Skeletal muscle tissue (tissue), 4 donors: Measurements from ENCODE around the gene AKAP8L. TPM values are rescaled to one million over a fixed set of nuclear protein-coding genes. Genes with fewer than 3 reads are reported as not detected.
A peak's percentile ranks its signal among the peaks of the same experiment; 100 is the strongest.

Source experiments
- H3K27ac ChIP-seq: one replicate; pipeline ENCODE4 v1.7.0; 2013; ENCODE audit warnings: mild to moderate bottlenecking, low read depth, low read length, inconsistent platforms
- H3K27me3 ChIP-seq, 3 donors: one replicate each; pipeline ENCODE4 v1.7.0; 2013; ENCODE audit warnings: low read length in 3 of 3; ENCODE audit not compliant: control insufficient read depth in 3 of 3, insufficient read depth in 3 of 3
- H3K36me3 ChIP-seq, 3 donors: one replicate each; pipeline ENCODE4 v1.7.0; 2013; ENCODE audit warnings: low read length in 3 of 3; ENCODE audit not compliant: control insufficient read depth in 3 of 3, insufficient read depth in 3 of 3
- H3K4me1 ChIP-seq, 3 donors: one replicate each; pipeline ENCODE4 v1.7.0; 2013; ENCODE audit warnings: low read length in 3 of 3, mild to moderate bottlenecking in 3 of 3; ENCODE audit not compliant: control insufficient read depth in 3 of 3, insufficient read depth in 3 of 3
- H3K4me3 ChIP-seq, 3 donors: one replicate each; pipeline ENCODE4 v1.7.0; 2013; ENCODE audit warnings: low read length in 3 of 3
- H3K9ac ChIP-seq, 3 donors: one replicate each; pipeline ENCODE4 v1.7.0; 2013; ENCODE audit warnings: low read length in 3 of 3, mild to moderate bottlenecking in 3 of 3, moderate library complexity in 2 of 3, low read depth in 1 of 3
- H3K9me3 ChIP-seq, 3 donors: one replicate each; pipeline ENCODE4 v1.7.0; 2013; ENCODE audit warnings: low read length in 3 of 3; ENCODE audit not compliant: control insufficient read depth in 3 of 3
- total RNA-seq: library from RNA; depleted of rRNA; stranded (reverse); fragments of >200 nt; gene quantifications from one replicate; pipeline ENCODE4 v1.2.3, GENCODE V29; 2014
- donor health status: Osteomylitis.

Gene AKAP8L
- total RNA-seq, 1 donor from 2014 or later = 39.1 TPM

GRCh38 chr19:15373644-15374043 is 45.1 kb downstream of the AKAP8L start:
- Histone ChIP-seq H3K27me3 (no peaks in the 10 kb centered on the region), H3K9ac (peak overlapping the region in 1 of 3 donors; percentile 81), H3K36me3 (peaks cover 33 to 47% (median 44%) of the 10 kb centered on the region in 3 donors), H3K27ac (peak overlapping the region; percentile 73), H3K4me3 (no peak overlapping the region), H3K4me1 (peaks cover 41 to 46% (median 44%) of the 10 kb centered on the region in 3 donors), H3K9me3 (no peaks in the 10 kb centered on the region)

- Histone ChIP-seq H3K27ac (no peak overlapping the region), H3K9me3 (no peaks in the 10 kb centered on the region), H3K27me3 (no peaks in the 10 kb centered on the region), H3K9ac (no peak overlapping the region), H3K4me3 (no peak overlapping the region), H3K4me1 (peaks cover 33 to 42% (median 38%) of the 10 kb centered on the region in 3 donors), H3K36me3 (peaks cover 41 to 54% (median 52%) of the 10 kb centered on the region in 3 donors)
Observed at GRCh38 chr19:15372891-15373301, 45.9 kb downstream of the AKAP8L start.

- Histone ChIP-seq H3K4me1 (peaks cover 29 to 41% (median 34%) of the 10 kb centered on the region in 3 donors), H3K36me3 (peaks cover 45 to 57% (median 56%) of the 10 kb centered on the region in 3 donors)
Observed at GRCh38 chr19:15372470-15372869, 46.3 kb downstream of the AKAP8L start.

GRCh38 chr19:15371786-15372380 is 46.9 kb downstream of the AKAP8L start:
- Histone ChIP-seq H3K27me3 (no peaks in the 10 kb centered on the region), H3K9ac (no peak overlapping the region), H3K9me3 (no peaks in the 10 kb centered on the region), H3K27ac (no peak overlapping the region), H3K36me3 (peaks cover 51 to 61% (median 59%) of the 10 kb centered on the region in 3 donors), H3K4me1 (peaks cover 23 to 36% (median 28%) of the 10 kb centered on the region in 3 donors), H3K4me3 (no peak overlapping the region)

More at GRCh38 chr19:15372470-15372869, 46.3 kb downstream of the AKAP8L start:
- H3K27me3 ChIP-seq = no peaks in the 10 kb centered on the region
- H3K27ac ChIP-seq = no peak overlapping the region
- no peak overlapping the region for H3K9ac ChIP-seq
- no peak overlapping the region for H3K4me3 ChIP-seq
- no peaks in the 10 kb centered on the region for H3K9me3 ChIP-seq

- peaks cover 20 to 32% (median 24%) of the 10 kb centered on the region in 3 donors for H3K4me1 ChIP-seq
- peaks cover 52 to 64% (median 59%) of the 10 kb centered on the region in 3 donors for H3K36me3 ChIP-seq
Observed at GRCh38 chr19:15371119-15371518, 47.7 kb downstream of the AKAP8L start.

GRCh38 chr19:15369594-15369891 is 49.2 kb downstream of the AKAP8L start:
- H3K4me3 ChIP-seq = no peak overlapping the region
- peaks cover 8 to 20% (median 9%) of the 10 kb centered on the region in 3 donors for H3K4me1 ChIP-seq
- H3K9me3 ChIP-seq = no peaks in the 10 kb centered on the region
- no peak overlapping the region for H3K27ac ChIP-seq
- H3K36me3 ChIP-seq = peaks cover 62 to 74% (median 68%) of the 10 kb centered on the region in 3 donors
- H3K27me3 ChIP-seq = no peaks in the 10 kb centered on the region
- H3K9ac ChIP-seq = no peak overlapping the region

More at GRCh38 chr19:15371119-15371518, 47.7 kb downstream of the AKAP8L start:
- Histone ChIP-seq H3K4me3 (no peak overlapping the region), H3K27me3 (no peaks in the 10 kb centered on the region), H3K9ac (no peak overlapping the region), H3K9me3 (no peaks in the 10 kb centered on the region), H3K27ac (no peak overlapping the region)

- H3K27ac ChIP-seq = no peak overlapping the region
- no peaks in the 10 kb centered on the region for H3K9me3 ChIP-seq
- no peak overlapping the region for H3K4me3 ChIP-seq
- peaks cover 3 to 15% (median 3%) of the 10 kb centered on the region in 3 donors for H3K4me1 ChIP-seq
- H3K36me3 ChIP-seq = peaks cover 62 to 74% (median 68%) of the 10 kb centered on the region in 3 donors
- no peak overlapping the region for H3K9ac ChIP-seq
- no peaks in the 10 kb centered on the region for H3K27me3 ChIP-seq
Observed at GRCh38 chr19:15368798-15369593, 49.8 kb downstream of the AKAP8L start.

- Histone ChIP-seq H3K9ac (no peak overlapping the region), H3K4me3 (no peak overlapping the region), H3K36me3 (peaks cover 62 to 67% (median 64%) of the 10 kb centered on the region in 3 donors), H3K4me1 (peaks cover 0 to 9% (median 0%) of the 10 kb centered on the region in 3 donors), H3K27ac (no peak overlapping the region), H3K9me3 (no peaks in the 10 kb centered on the region), H3K27me3 (no peaks in the 10 kb centered on the region)
Observed at GRCh38 chr19:15368051-15368632, 50.6 kb downstream of the AKAP8L start.

GRCh38 chr19:15367439-15367838 is 51.3 kb downstream of the AKAP8L start:
- no peak overlapping the region for H3K4me3 ChIP-seq
- H3K9ac ChIP-seq = no peak overlapping the region
- peaks cover 57 to 62% (median 60%) of the 10 kb centered on the region in 3 donors for H3K36me3 ChIP-seq
- H3K27ac ChIP-seq = no peak overlapping the region
- no peaks in the 10 kb centered on the region for H3K9me3 ChIP-seq
- peaks cover 0 to 9% (median 0%) of the 10 kb centered on the region in 3 donors for H3K4me1 ChIP-seq
- no peaks in the 10 kb centered on the region for H3K27me3 ChIP-seq

- no peak overlapping the region for H3K9ac ChIP-seq
- no peaks in the 10 kb centered on the region for H3K27me3 ChIP-seq
- H3K4me1 ChIP-seq = peaks cover 0 to 5% (median 0%) of the 10 kb centered on the region in 3 donors
- H3K9me3 ChIP-seq = no peaks in the 10 kb centered on the region
- H3K27ac ChIP-seq = no peak overlapping the region
- no peak overlapping the region for H3K4me3 ChIP-seq
- peaks cover 58 to 63% (median 60%) of the 10 kb centered on the region in 3 donors for H3K36me3 ChIP-seq
Observed at GRCh38 chr19:15365264-15365663, 53.5 kb downstream of the AKAP8L start.
